Fibroblast of peridontal ligament (primary cell): ENCODE measurements around the gene CADM3.

Experiments
- DNase-seq: peaks from one replicate; pipeline ENCODE4 v3.0.0-alpha.2; 2010; ENCODE audit errors: extremely low read depth

Gene CADM3

DNA sequence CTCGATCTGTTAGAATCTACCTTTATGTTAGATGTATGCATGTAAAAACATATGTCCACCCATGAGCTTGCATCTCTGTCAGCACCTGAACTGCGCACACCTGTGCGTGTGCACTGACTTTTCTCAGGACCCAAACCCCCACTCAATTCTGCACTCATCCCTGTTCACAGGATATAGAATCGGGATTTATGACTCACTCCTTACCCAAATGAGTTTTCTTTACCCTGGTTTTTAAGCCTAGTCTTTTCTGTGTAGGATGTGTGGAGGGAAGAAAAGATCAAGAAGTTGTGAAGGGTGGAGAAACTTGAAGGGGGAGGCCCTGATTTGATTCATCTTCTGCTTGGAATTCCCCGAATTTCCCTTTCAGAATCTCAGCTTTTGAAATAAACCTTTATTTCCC, 35.7 kb downstream of the CADM3 start:
- DNase-seq: no peak

DNA sequence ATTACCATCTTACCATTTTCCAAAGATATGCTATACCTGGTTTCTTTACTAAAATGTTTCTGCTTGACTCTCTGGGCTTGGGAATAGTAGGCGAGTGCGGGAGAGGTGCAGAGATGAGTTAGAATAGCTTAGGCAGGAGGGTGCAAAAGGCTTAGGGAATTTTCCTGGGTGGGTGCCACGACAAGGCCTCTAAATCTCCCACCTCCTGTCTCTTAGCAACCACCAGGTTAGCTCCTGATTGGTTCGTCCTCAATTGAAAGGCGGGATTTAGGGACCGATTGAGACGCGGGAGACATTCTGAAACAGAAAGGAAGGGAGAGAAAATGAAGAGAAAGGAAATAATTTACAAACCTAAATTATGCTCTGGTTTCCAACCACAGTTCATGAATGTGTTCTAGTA, 36.4 kb downstream of the CADM3 start:
- DNase-seq: no peak

DNA sequence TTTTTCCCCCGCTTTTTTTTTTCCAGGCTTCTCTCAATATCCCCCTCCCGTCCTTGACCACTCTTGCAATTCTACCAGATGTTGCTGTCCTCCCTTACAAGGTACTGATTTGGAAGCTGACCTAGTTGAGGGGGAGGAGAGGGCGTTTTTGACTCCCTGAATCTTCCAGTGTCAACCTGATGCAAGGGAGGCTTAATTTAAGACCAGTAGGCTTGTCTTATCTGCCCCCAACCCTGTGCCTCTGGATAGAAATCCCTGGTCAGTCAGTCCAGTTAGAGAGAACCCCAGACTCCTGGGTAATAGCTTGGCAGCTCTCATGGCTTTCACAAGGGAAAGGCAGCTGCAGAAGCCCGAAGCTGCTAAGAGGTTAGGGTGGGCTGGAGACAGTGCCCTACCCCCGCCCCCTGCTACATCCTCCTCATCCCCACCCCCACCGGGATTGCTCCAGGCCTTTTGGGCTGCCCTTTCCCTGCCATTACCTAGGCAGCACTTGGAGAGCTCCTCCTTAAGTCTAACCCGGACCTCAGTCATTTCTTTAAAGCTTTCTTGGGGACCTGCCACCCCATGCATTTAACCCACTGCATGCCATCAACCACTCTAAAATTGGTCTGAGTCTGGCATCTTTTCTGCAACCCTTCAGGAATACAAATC, 36.9 kb downstream of the CADM3 start:
- no peak for DNase-seq

DNA sequence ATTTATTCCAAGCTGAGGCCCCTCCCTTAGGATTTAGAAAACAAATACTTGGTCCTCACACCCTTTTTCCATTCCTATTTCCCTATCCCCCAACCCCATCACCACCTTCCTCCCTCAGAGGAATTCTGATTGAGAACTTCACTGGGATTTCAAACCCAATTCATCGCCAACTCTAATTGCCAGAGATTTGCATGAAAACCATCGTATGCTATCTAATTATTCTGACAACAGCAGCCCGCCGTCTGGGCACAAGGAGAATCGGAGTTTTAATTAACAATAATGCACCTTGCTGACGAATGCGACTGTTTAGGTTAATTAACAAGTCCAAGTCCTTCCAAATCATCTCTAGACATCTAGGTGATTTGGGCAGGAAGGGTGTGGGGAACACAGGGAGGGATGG, 37.6 kb downstream of the CADM3 start:
- DNase-seq: no peak

DNA sequence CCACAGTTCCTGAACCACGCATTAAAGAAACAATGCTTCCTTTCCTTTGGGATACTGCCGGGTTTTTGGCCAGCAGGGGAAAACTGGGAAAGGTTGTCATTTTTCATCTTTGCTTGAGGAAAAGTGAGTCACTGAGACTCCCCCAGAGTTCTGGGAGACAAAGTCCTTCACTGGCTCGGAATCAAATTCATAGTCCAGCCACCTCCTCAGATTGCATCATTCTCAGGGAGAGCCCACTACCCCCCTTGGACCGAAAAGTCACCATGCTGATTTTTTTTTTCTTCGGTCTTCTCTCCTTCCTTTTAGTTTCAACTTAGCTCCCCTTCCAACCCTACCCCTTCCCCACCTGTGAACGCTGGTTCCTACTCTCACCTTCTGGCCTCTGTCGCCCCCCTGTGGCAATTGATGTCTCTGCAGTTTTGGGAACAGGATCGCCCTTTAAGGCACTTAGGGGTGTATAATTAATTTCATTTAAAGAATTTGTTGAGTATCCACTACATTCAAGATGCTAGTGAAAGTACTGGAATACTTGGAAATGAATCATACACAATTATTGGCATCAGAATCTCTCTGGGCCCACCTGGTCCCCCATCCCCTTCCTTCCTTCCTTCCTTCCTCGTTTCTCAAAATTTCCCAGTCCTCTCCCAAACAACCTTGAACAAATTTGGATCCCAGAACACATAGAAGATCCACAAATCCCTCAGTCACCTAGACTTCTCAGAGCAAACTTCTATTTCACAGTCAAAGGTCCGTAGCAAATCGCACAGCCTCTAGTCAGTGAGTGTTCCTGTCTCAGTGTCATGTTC, 40.1 kb downstream of the CADM3 start:
- DNase-seq: peak; percentile 8

DNA sequence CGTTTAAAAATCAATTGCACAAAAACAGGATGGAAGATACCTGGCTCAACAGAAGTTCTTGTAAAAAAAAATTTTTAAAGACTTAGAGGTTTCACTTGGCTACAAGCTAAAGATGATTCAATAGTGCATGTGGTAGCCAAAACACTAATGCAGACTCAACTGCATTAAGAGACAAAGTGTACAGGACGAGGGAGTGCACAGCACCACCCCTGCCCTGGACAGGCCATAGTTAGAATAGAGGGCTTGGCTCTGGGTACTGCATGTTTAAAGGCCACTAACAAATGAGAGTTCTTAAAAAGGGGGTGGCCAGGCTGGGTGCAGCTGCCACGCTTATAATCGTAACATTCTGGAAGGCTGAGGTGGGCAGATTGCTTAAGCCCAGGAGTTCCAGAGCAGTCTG, 41.2 kb downstream of the CADM3 start:
- DNase-seq: no peak

DNA sequence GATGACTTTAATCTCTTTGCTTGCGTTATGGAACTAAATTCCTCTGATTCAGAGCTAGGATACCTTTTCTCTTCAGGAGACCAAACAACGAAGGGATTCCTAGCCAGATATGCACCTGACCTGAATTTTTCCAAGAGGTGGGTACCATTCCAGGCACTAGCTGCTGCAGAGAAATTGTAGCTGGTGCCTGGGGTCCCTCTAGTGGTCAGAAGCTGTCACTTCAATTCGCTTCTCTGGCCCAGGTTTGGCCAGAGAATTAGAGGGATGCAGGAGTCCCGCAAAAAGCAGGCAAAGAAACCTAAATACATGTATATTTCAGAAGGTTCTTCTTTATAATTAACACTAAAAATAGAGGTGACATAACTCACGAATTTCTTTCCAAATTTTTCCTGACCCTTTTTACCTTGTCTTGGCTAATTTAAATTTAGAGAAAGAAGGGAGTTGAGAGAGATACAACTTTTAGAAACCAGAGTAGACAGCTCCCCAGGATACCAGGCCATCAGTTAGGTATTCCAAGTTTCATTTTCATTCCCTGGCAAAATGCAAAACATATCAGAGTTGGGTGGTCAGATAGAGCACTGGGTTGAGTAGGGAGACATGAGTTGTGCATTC, 42.8 kb downstream of the CADM3 start:
- DNase-seq: peak; percentile 40

DNA sequence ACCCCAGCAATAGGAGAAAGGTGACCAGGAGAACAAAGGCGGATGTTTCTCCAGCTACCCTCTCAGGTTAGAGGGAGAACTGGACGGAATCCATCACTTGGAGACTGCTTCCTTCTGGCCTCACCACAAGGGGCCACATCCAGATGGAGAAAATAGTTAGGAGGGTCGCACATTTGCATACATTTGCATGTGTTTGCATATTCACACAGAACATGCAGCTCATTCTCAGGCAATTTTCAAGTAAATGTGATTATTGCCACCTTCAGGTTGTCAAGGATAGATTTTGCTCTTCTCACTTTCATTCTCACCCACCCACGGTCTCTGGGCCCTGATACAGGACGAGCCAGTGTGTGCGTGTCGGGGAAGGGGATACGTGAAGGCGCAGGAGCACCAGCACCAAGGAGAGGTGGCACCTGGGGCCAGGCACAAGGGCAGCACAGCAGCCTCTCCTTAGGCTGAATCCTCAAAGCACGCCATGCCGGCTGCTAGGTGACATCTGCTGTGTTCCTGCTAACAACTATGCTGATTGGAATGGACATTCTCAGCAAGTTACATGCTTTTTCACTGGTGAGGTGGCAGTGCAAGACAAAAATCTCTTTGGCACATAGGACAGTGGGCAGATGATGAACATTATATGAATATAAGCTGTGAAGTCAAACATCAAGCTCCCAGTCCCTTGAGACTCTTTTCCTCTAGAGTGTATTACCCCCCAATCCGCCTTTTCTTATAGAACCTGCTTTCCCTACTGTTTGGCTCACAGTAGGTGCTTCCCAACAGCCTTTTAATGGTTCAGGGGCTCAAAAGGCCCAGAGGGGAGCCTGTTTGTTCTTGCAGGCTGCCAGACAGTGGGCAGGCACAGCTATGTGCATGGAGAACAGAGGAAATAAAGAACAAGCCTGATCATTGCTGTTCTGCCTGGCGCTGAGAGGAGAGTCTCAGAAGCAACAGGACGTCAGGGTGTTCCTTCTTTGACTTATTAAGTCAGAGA, 47.5 kb downstream of the CADM3 start:
- DNase-seq: no peak

DNA sequence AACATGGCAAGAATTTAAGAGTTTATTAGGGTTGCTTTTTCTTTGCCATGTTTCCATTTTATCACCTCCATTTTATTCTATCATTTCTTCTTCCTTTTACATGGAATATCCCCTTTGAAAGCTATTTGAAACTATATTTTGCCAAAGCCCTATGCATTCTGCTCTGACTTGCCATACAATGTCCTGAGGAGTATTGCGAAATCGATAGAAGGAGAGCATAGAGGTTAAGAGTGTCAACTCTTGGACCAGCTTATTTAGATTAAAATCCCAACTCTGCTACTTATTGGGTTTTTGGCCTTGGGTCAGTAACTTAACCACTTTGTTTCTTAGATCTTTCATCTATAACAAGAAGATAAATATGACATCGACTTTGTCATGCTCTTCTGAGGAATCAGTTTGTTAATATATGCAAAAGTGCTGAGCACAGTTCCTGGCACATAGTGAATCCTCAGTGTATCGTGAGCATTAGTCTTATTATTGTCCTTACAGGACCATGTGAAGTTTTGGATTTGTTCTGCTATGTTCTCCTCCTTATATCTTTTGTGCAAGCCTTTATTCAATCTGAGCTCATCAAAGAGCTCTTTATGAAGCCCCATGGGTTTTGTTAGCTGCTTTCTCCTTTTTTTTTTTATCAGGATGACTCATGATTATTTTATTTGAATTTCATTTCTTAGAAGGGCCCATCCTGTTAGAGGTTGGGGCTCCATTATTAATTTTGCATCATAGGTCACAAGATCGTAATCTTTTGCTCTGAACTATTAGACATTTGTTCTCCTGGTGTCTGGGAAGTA, 50.9 kb downstream of the CADM3 start:
- DNase-seq: no peak

DNA sequence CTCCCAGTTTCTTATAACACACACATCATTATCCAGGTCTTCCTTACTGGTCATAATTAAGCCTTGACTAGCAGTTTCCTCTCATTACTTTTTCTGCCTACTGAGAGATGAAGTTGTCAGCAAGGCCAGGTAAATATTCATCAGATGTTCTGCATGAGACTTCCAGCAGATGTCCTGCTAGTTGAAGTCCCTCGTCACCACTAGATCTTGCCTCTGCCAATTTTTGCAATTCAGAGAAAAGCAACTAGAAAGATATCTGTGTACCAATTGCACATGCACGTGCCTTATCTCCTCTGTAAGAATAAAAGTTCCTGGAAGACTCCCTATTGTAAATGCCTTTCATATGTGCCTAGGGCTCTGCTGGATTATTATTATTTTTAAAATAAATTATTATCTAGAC, 51.6 kb downstream of the CADM3 start:
- DNase-seq: no peak

DNA sequence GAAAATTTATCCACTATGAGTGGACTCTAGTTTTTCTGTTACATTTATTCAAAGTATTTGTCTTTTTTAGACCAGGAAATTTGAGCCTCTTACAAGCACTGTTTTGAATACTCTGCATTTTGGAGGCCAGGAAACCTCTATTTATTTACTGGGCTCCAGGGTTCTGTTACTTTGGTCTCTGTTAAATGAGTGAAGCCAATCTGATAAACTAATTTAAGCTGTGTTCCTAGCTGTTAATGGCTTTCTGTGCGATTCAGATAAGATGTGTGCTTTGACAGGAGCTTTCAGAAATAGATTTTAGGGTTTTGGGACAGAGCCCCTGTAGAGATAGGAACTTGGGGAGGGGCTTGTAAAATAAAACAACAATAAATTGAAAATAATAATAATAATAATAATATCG, 57.1 kb downstream of the CADM3 start:
- no peak for DNase-seq

DNA sequence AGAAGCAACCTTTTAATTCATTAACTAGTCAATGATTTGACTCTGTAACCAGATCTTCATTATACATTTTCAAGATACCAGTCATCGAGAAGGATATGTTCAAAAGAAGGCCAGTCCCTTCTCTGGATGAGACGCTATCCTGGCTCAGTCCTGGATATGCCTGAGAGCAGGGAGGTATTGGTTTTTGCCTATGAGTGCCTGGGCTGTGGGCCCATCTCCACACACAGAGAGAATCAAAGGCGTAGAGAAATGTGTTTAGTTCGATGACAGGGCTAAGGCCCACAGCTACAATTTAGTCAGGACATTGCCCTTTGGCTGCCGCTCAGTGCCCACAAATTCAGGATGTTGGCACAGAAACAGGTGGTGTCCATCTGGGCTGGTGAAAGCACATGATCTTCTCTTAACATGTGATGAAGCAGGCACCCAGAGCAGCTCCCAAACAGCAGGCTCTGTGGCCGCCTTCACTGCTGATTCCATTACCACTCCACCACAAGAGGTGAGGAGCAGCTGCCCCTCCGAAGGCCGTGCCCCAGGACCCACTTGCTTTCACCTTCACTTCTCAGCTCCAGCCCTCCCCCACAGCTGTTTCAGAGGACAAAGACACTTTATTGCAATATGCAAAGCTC, 58.0 kb downstream of the CADM3 start:
- no peak for DNase-seq

DNA sequence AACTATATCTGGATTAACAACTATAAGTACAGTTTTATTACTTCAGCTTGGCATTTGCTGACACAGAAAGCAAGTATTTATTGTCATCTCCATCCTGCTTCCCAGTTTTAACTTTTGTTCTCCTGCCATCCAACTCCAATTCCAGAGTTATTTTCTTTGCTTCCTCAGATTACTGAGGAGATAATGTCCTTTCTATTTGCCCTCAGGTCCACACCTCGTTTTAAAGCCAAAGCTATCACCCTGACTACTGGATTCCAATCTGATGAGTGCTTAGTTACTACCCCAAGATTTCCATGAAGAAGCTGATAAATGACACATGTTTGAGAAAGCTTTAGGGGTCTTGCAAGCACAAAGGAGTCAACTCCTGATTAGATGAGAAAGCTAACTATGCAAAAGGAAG, 58.5 kb downstream of the CADM3 start:
- DNase-seq: no peak

DNA sequence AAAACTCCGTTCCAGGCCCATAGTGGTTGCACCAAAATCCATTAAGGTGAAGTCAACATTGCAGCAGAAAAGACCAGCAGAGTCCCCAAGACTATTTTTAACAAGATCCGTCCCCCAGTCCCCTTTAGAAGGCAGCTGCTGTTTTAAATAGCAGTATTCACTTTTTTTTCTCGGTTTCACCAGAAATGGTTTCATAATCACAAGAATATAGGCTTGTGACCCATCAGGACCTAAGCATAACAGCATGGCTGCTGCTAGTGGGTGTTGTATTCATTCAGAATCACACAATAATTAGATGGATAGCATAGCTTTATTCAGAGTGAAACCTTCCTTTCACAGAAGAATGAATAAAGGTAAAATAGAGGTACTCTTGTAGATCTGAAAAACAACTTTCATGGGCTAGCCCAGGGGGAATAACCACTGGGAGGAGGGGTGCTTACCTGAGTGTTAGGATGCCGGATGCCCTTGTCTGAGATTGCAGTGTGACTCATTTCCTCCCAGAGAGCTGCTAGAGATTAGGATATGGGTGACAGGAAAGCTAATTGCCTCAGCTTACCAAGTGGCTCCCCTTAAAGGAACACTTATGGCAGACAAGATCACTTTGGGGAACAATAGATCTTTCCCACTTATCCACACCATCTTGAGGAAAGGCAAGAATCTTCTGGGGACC, 68.3 kb downstream of the CADM3 start:
- no peak for DNase-seq

DNA sequence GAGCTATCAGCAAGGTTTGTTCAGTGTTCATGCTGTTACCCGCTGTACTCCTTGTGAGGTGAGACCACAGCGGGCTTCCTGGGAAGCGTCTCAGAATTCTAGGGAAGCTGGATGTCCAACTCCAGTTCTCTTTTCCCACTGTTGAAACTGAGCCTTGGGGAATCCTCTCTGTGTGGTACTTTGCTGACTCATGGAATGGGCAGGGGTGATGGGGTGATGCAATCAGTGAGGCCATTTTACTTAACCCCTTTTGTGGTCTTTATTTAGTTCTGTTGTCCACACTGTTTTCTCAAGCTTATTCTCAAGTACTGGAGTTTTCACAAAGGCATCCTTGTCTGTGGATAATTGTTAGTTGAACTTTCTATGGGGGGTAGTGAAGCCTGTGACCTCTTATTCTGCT, 75.9 kb downstream of the CADM3 start:
- no peak for DNase-seq

DNA sequence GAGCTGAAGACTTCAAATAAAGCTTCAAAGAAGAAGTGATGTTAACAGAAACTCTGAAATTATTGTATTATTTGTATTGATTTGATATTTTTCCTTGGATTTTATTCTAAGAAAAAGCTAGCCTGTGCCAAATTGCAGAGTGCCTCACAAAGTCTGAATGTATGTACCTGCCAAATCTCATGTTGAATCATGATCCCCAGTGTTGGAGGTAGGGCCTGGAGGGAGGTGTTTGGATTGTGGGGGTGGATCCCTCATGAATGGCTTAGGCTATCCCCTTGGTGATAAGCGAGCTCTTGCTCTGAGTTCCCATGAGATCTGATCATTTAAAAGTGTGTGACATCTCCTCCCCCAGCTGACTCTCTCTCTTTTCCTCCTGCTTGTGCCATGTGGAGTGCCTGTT, 76.9 kb downstream of the CADM3 start:
- no peak for DNase-seq

DNA sequence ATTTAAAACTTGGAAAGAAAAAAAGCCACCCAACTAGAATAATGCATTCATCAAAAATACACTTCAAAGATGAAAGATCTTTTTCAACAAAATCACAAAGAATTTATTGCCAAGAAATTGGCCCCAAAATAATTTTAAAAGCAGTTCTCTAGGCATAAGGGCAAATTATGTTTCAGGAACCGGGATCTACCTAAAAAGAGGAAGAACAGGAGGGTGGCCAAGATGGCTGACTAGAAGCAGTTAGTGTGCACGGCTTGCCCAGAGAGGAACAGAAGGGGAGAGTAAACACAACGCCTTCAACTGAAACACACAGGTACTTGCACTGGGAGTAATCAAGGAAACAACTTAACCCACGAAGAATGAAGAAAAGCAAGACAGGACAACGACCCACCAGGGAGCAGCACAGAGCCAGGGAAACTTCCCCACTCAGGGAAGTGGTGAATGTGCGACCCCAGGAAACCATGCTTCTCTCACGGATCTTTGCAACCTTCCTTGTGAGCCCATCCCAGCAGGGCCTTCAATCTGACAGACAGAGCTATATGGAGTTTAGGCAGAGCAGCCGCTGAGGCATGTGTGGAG, 79.3 kb downstream of the CADM3 start:
- DNase-seq: no peak
